Activated naive CD4-positive, alpha-beta T cell treated with anti-CD3 and anti-CD28 coated beads, Interleukin-2, amount 50 U/mL, for 72 hours (primary cell): Measurements from ENCODE around the gene CSH2. TPM values are rescaled to one million over a fixed set of nuclear protein-coding genes. Genes with fewer than 3 reads are reported as not detected.

Experiments used
- ATAC-seq, 2 donors: fragments of 150-1000 bp; cut with Tn5 transposase; 2 replicates each; pipeline ENCODE4 v1.10.0; 2021; ENCODE audit warnings: mild to moderate bottlenecking in 2 of 2, moderate library complexity in 2 of 2
- DNase-seq, 2 donors: peaks; one replicate each; pipeline ENCODE4 v3.0.0; 2021 to 2022; ENCODE audit warnings: low spot score in 2 of 2
- H3K27ac Mint-ChIP-seq, 2 donors: one replicate each; pipeline ENCODE4 v1.8.0; 2022; ENCODE audit warnings: mild to moderate bottlenecking in 2 of 2, mixed read lengths in 2 of 2
- H3K36me3 Mint-ChIP-seq, 2 donors: one replicate each; pipeline ENCODE4 v1.8.0; 2022; ENCODE audit warnings: mixed read lengths in 2 of 2
- H3K9me3 Mint-ChIP-seq, 2 donors: one replicate each; pipeline ENCODE4 v1.8.0; 2022; ENCODE audit warnings: mixed read lengths in 2 of 2
- total RNA-seq, 2 donors: library from RNA; stranded (reverse); gene quantifications; one replicate each; pipeline ENCODE4 v1.2.3, GENCODE V29; 2022

CSH2 gene
- total RNA-seq, 2 donors from 2014 or later = 2.2 to 2.4 TPM

GRCh38 chr17:63833026-63833740 lies 40.3 kb downstream of the CSH2 start:
- peak overlapping the region in 1 of 2 donors; percentile 84 for H3K27ac Mint-ChIP-seq
- no peaks in the 10 kb centered on the region for H3K9me3 Mint-ChIP-seq
- DNase-seq (no peak), ATAC-seq (no peak)
- peaks cover 37 to 43% of the 10 kb centered on the region in 2 donors for H3K36me3 Mint-ChIP-seq

DNA sequence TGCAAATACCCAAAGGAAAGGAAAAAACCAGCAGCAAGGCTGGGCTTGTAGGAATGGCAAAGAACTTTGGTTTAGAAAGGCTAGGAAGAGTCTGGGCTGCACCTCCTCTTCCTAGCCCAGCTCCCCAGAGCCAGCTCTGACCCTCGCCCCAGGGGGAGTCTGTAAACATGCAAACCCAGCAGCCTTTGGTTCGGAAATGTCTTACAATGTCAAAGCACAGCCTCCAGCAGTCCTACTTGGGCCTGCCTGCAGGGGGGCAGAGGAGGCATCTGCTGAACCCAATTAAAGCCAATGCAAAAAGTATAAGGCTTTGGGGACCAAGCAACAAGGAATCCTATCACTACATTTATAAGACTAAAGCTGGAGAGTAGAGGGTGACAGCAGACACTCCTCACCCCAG lies 41.0 kb downstream of the CSH2 start:
- H3K36me3 Mint-ChIP-seq = peaks cover 44 to 50% of the 10 kb centered on the region in 2 donors
- H3K27ac Mint-ChIP-seq = peak overlapping the region; percentile 84 to 89
- no peak for ATAC-seq

DNA sequence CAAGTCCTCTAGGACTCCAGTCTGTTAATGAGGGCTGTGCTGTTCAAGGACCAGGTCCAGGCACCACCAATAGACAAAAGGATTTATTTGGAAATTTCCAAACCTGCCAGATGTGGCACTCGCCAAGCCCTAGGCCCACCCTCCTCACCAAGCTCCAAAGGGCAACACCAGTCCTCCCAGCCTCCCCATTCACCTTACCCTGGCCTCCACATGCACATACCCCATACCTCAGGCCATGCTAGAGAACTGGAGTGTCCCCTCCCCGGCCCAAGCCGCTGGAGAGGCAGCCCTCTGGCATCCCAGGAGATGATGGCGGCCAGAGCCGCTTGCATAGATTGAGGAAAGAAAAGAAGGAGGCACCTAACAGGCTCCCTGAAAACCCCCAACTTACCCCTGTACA lies 41.5 kb downstream of the CSH2 start:
- no peak for DNase-seq
- Mint-ChIP-seq H3K36me3 (peaks cover 49 to 55% of the 10 kb centered on the region in 2 donors), H3K27ac (peak overlapping the region; percentile 84 to 89), H3K9me3 (no peaks in the 10 kb centered on the region)
- no peak for ATAC-seq

More for the DNA sequence above, 41.0 kb downstream of the CSH2 start:
- DNase-seq = no peak
- no peaks in the 10 kb centered on the region for H3K9me3 Mint-ChIP-seq

GRCh38 chr17:63831505-63831904 lies 42.0 kb downstream of the CSH2 start:
- ATAC-seq (no peak), DNase-seq (no peak)
- peak overlapping the region; percentile 84 to 89 for H3K27ac Mint-ChIP-seq
- H3K9me3 Mint-ChIP-seq = no peaks in the 10 kb centered on the region
- peaks cover 54 to 60% of the 10 kb centered on the region in 2 donors for H3K36me3 Mint-ChIP-seq

DNA sequence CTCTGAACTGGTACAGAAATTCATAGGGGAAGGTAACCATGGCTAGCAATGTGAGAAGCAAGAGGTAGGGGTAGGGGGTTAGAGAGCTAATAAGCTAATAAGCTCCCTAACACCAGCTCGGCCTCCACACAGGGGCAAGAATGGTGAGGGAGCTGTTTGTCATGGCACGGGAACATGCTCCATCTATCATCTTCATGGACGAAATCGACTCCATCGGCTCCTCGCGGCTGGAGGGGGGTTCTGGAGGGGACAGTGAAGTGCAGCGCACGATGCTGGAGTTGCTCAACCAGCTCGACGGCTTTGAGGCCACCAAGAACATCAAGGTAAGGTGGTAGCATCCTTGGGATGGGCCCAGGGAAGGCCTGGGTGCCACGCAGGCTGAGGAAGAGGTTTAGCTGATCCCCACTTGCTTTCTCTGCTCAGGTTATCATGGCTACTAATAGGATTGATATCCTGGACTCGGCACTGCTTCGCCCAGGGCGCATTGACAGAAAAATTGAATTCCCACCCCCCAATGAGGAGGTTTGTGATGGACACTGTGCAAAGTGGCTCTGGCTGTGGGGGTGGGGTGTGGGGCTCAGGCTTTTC lies 42.5 kb downstream of the CSH2 start:
- peaks cover 59 to 65% of the 10 kb centered on the region in 2 donors for H3K36me3 Mint-ChIP-seq
- H3K9me3 Mint-ChIP-seq = no peaks in the 10 kb centered on the region
- peak overlapping the region; percentile 84 to 89 for H3K27ac Mint-ChIP-seq
- ATAC-seq = no peak
- DNase-seq = no peak

DNA sequence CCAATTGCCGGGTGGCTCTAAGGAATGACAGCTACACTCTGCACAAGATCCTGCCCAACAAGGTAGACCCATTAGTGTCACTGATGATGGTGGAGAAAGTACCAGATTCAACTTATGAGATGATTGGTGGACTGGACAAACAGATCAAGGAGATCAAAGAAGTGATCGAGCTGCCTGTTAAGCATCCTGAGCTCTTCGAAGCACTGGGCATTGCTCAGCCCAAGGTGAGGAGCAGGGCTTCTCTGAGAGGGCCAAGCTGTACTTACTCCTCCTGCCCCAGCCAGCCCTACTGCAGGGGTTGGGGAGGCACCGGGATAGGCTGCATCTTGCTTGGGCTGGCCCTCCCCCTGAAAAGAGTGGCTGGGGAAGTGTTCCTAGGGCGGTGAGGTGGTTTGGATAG lies 43.2 kb downstream of the CSH2 start:
- DNase-seq = no peak
- H3K27ac Mint-ChIP-seq = peak overlapping the region; percentile 65 to 84
- no peaks in the 10 kb centered on the region for H3K9me3 Mint-ChIP-seq
- no peak for ATAC-seq
- H3K36me3 Mint-ChIP-seq = peaks cover 66 to 72% of the 10 kb centered on the region in 2 donors

DNA sequence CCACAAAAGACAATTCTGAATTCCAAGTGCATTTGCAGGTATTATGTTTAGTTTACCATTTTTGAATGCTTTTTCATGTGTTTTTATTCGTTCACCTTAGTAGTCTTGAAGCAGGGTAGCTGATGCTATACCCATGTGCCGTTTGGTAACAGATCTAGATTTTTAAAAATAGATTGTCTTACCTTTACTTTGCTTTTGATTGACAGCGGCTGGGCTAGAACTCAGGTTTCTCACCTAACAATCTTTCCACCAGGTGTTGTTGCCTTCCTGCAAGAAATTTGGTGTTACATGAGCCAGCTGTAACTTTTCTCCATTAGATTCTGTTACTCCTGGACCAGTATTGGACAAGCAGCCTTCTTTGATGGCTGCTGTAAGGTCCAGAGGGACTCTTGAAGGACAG lies 44.5 kb downstream of the CSH2 start:
- H3K27ac Mint-ChIP-seq = peak overlapping the region in 1 of 2 donors; percentile 80

GRCh38 chr17:63827801-63828221 lies 45.7 kb downstream of the CSH2 start:
- Mint-ChIP-seq H3K36me3 (peaks cover 72 to 77% of the 10 kb centered on the region in 2 donors), H3K27ac (peak overlapping the region; percentile 99 to 100), H3K9me3 (no peaks in the 10 kb centered on the region)
- ATAC-seq (no peak), DNase-seq (no peak)

More for the DNA sequence above, 44.5 kb downstream of the CSH2 start:
- Mint-ChIP-seq H3K9me3 (no peaks in the 10 kb centered on the region), H3K36me3 (peaks cover 69 to 76% of the 10 kb centered on the region in 2 donors)
- no peak for DNase-seq
- ATAC-seq = no peak

DNA sequence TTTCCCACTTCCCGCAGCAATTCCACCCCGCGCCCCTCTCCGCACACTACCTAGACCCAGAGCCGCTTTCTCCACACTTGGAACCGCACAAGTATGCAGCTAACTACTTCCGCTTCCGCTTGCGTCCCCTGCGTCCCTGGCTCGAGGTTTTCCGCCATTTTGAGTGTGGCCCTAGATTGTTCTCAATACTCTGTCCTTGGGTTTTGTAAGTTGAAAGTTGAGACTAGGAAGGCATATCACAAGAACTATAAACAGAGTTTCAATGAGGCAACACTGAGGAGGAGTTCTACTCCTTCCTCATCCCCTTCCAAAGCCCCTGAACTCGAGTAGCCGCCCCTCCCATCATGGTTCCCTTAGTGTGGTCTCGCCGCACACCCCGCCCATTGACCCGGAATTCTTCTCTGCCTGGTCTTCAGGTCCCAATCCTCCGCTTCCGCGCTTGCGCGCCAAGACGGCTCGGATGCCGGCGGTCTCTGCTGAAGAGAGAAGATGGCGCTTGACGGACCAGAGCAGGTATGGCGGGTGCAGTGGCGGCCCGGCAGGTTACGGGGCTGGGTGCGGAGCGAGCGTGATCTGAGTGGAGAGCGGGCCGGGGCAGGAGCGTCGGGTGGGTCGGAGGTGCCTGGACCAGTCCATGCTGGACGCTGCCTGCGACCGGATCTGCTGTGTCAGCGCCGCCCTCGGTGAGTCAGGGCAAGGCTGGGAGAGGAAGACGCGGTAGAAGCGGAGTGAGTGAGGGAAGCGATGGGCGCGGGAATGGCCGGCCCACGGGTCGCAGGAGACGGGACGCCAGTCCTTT lies 46.3 kb downstream of the CSH2 start, which contains the start of the genes FTSJ3 and PSMC5:
TSS of gene FTSJ3 (minus strand) at position 662 of the 799 bp plus-strand sequence. CDS start 761 bp downstream, outside the sequence.
TSS of gene PSMC5 (plus strand) at position 430 of the 799 bp plus-strand sequence. CDS start at position 490, 60 bp downstream.
- ATAC-seq (peak; percentile 93 to 94), DNase-seq (peak; percentile 93 to 97)
- Mint-ChIP-seq H3K9me3 (no peaks in the 10 kb centered on the region), H3K27ac (peak within 1 kb of the TSS; percentile 99 to 100), H3K36me3 (peaks cover 73 to 77% of the 10 kb centered on the region in 2 donors)

GRCh38 chr17:63826468-63827001 lies 46.9 kb downstream of the CSH2 start:
- peaks cover 75 to 78% of the 10 kb centered on the region in 2 donors for H3K36me3 Mint-ChIP-seq
- DNase-seq (no peak), ATAC-seq (peak in 1 of 2 donors; percentile 3)
- H3K27ac Mint-ChIP-seq = peak overlapping the region; percentile 99 to 100
- no peaks in the 10 kb centered on the region for H3K9me3 Mint-ChIP-seq

DNA sequence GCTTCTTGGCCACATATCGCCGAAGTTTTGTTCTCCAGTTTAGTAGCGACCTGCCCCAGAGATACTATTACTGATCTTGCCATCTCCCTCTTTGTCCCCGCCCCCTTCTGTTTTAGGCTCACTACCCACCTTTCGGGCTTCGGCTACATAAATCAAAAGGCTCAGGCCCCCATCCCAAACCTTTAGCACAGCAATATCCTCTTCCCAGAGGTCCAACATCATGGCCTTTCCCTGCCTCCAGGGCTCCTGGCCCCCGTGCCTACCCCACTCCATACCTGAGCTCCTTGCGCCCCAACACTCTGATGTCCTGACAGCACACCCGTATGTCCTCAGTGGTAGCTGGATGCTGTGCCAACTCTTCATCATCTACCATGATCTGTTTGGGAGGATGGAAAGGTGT lies 49.1 kb downstream of the CSH2 start:
- DNase-seq (no peak), ATAC-seq (no peak)
- H3K27ac Mint-ChIP-seq = peak overlapping the region; percentile 17 to 69
- peaks cover 62 to 74% of the 10 kb centered on the region in 2 donors for H3K36me3 Mint-ChIP-seq
- H3K9me3 Mint-ChIP-seq = no peaks in the 10 kb centered on the region

GRCh38 chr17:63823659-63824331 lies 49.7 kb downstream of the CSH2 start:
- no peaks in the 10 kb centered on the region for H3K9me3 Mint-ChIP-seq
- DNase-seq (no peak), ATAC-seq (no peak)
- peak overlapping the region; percentile 69 to 87 for H3K27ac Mint-ChIP-seq
- H3K36me3 Mint-ChIP-seq = peaks cover 57 to 79% of the 10 kb centered on the region in 2 donors

- Mint-ChIP-seq H3K27ac (peak overlapping the region; percentile 87 to 94), H3K36me3 (peaks cover 53 to 80% of the 10 kb centered on the region in 2 donors), H3K9me3 (no peaks in the 10 kb centered on the region)
- DNase-seq = no peak
- no peak for ATAC-seq
Measured at GRCh38 chr17:63822537-63822936, 50.9 kb downstream of the CSH2 start.
